ENCODE measurements around the gene LRRN3.
"Not testable (repeated sequence)": the region's sequence is repeated elsewhere in the genome, so short reads cannot be mapped to it uniquely, and the experiment has no call there.

LRRN3 gene

GRCh38 chr7:111067251-111067650, 23.7 kb upstream of the LRRN3 start:
- no peak for TF ChIP-seq CTCF (IDR thresholded peaks at IDR 0.05; ENCODE audit: low read depth, low read length)
- DNase-seq (ENCODE audit: extremely low read depth, low read depth): no peak

GRCh38 chr7:111067682-111068081, 23.2 kb upstream of the LRRN3 start:
- DNase-seq (ENCODE audit: extremely low read depth, low read depth): no peak
- TF ChIP-seq CTCF (IDR thresholded peaks at IDR 0.05; ENCODE audit: low read depth, low read length): no peak

GRCh38 chr7:111068618-111069017, 22.3 kb upstream of the LRRN3 start:
- no peak for DNase-seq (ENCODE audit: extremely low read depth, low read depth)
- TF ChIP-seq CTCF (IDR thresholded peaks at IDR 0.05; ENCODE audit: low read depth, low read length): no peak

- no peak for DNase-seq (ENCODE audit: extremely low read depth, low read depth)
Measured at GRCh38 chr7:111071556-111071955, 19.4 kb upstream of the LRRN3 start.

GRCh38 chr7:111072658-111073057, 18.3 kb upstream of the LRRN3 start:
- DNase-seq (ENCODE audit: extremely low read depth, low read depth): not testable (repeated sequence)

More at GRCh38 chr7:111071556-111071955, 19.4 kb upstream of the LRRN3 start:
- no peak for TF ChIP-seq CTCF (IDR thresholded peaks at IDR 0.05; ENCODE audit: low read depth, low read length)

- TF ChIP-seq CTCF (IDR thresholded peaks at IDR 0.05; ENCODE audit: low read depth, low read length): no peak
- no peak for DNase-seq (ENCODE audit: extremely low read depth, low read depth)
Measured at GRCh38 chr7:111074071-111074747, 16.7 kb upstream of the LRRN3 start.

GRCh38 chr7:111074748-111075146, 16.2 kb upstream of the LRRN3 start:
- DNase-seq (ENCODE audit: extremely low read depth, low read depth): no peak

More at GRCh38 chr7:111074748-111075146, 16.2 kb upstream of the LRRN3 start:
- TF ChIP-seq CTCF (IDR thresholded peaks at IDR 0.05; ENCODE audit: low read depth, low read length): no peak

Measured in AG09319 (cell line).